Smooth muscle cell (in vitro differentiated cells): Measurements from ENCODE around the gene TDRD9. TPM values are rescaled to one million over a fixed set of nuclear protein-coding genes. Genes with fewer than 3 reads are reported as not detected.

ENCODE experiments used
- DNase-seq: peaks from one replicate; lab custom pipeline; 2025; ENCODE audit not compliant: unreplicated experiment; lab: John Stamatoyannopoulos, UW
- H2AFZ ChIP-seq: fragments of 200-600 bp; sonication (generic); 2 replicates; pipeline ENCODE4 v1.6.0; 2016; ENCODE audit warnings: antibody characterized with exemption, low read depth, mild to moderate bottlenecking
- H3F3A ChIP-seq: fragments of 200-600 bp; sonication (generic); 2 replicates; pipeline ENCODE4 v1.6.0; 2017; ENCODE audit warnings: antibody characterized with exemption, low read depth
- H3K27ac ChIP-seq: fragments of 200-600 bp; sonication (generic); 2 replicates; pipeline ENCODE4 v1.5.1; 2016; ENCODE audit warnings: low read depth, mild to moderate bottlenecking
- H3K27me3 ChIP-seq: fragments of 200-600 bp; sonication (generic); 2 replicates; pipeline ENCODE4 v1.6.1; 2016; ENCODE audit warnings: low read depth, mild to moderate bottlenecking
- H3K36me3 ChIP-seq: fragments of 200-600 bp; sonication (generic); 2 replicates; pipeline ENCODE4 v1.5.1; 2016; ENCODE audit warnings: low read depth
- H3K4me1 ChIP-seq: fragments of 200-600 bp; sonication (generic); 2 replicates; pipeline ENCODE4 v1.5.1; 2016; ENCODE audit warnings: low read depth
- H3K4me2 ChIP-seq: fragments of 200-600 bp; sonication (generic); 2 replicates; pipeline ENCODE4 v1.6.0; 2016; ENCODE audit warnings: mild to moderate bottlenecking
- H3K4me3 ChIP-seq: fragments of 200-600 bp; sonication (generic); 2 replicates; pipeline ENCODE4 v1.5.1; 2016; ENCODE audit warnings: mild to moderate bottlenecking
- H3K79me2 ChIP-seq: fragments of 200-600 bp; sonication (generic); 2 replicates; pipeline ENCODE4 v1.6.0; 2016; ENCODE audit warnings: low read depth, mild to moderate bottlenecking
- H3K9ac ChIP-seq: fragments of 200-600 bp; sonication (generic); 2 replicates; pipeline ENCODE4 v1.6.0; 2016; ENCODE audit warnings: low read depth
- H3K9me3 ChIP-seq: fragments of 200-600 bp; sonication (generic); replicated peaks from 2 replicates; pipeline ENCODE4 v1.5.1; 2016; ENCODE audit warnings: low read depth
- H4K20me1 ChIP-seq: fragments of 200-600 bp; sonication (generic); 2 replicates; pipeline ENCODE4 v1.6.0; 2016; ENCODE audit warnings: low read depth
- CTCF ChIP-seq: fragments of 200-600 bp; sonication (generic); IDR thresholded peaks from 2 replicates; pipeline ENCODE4 v1.5.1; 2017; ENCODE audit warnings: borderline replicate concordance, mild to moderate bottlenecking, antibody characterized with exemption; ENCODE audit not compliant: insufficient read depth, poor library complexity, severe bottlenecking
- WGBS: methylation state at CpG from one replicate; pipeline ENCODE4 v1.1.7; 2016; ENCODE audit warnings: low lambda C conversion rate; 5-methylcytosine and 5-hydroxymethylcytosine counted together
- polyA plus RNA-seq: library from polyadenylated mRNA; unstranded; fragments of >200 nt; fragmentation: Nextera tagmentation; extraction: Ambion mirVana; gene quantifications from 2 replicates; pipeline ENCODE4 v1.2.1, GENCODE V29; 2016
- total RNA-seq: library from RNA; depleted of rRNA; stranded (reverse); fragments of >200 nt; gene quantifications from 2 replicates; pipeline ENCODE4 v1.2.3, GENCODE V29; 2014

The TDRD9 gene
- total and polyA plus RNA-seq, 2 experiments from 2014 or later, result 1.0 TPM; not detected in 1

DNA sequence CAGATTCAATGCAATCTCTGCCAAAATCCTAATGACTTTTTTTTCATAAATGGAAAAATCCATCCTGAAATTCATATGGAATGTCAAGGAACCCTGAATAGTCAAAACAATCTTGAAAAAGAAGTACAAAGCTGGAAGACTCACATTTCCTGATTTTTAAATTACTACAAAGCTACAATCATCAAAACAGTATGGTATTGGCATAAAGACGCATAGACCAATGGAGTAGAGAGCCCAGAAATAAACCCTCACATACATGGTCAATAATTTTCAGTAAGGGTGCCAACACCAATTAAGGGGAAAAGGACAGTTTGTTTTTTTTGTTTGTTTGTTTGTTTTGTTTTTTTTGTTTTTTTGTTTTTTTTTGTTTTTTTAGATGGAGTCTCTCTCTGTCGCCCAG lies 18.7 kb downstream of the TDRD9 start:
- peaks cover 7% of the 10 kb centered on the region for H3K27me3 ChIP-seq
- no peaks in the 10 kb centered on the region for H3K9me3 ChIP-seq
- H2AFZ ChIP-seq, result no peak overlapping the region
- no peaks in the 10 kb centered on the region for H3F3A ChIP-seq
- H3K4me2 ChIP-seq, result no peak overlapping the region
- no peak overlapping the region for H3K4me3 ChIP-seq
- DNase-seq, result no peak
- H3K36me3 ChIP-seq, result no peaks in the 10 kb centered on the region
- H3K9ac ChIP-seq, result no peak overlapping the region
- H3K4me1 ChIP-seq, result no peaks in the 10 kb centered on the region
- no peak for TF ChIP-seq CTCF
- H4K20me1 ChIP-seq, result no peaks in the 10 kb centered on the region
- H3K79me2 ChIP-seq, result no peaks in the 10 kb centered on the region
- no peak overlapping the region for H3K27ac ChIP-seq
- WGBS, result 91% methylated on average over 2 of the region's 2 CpGs

GRCh38 chr14:103948442-103948841 lies 20.2 kb downstream of the TDRD9 start:
- Histone ChIP-seq H3K4me1 (no peaks in the 10 kb centered on the region), H3K4me2 (no peak overlapping the region), H3K79me2 (no peaks in the 10 kb centered on the region), H2AFZ (no peak overlapping the region), H3F3A (no peaks in the 10 kb centered on the region), H3K36me3 (no peaks in the 10 kb centered on the region), H3K9me3 (no peaks in the 10 kb centered on the region), H3K27ac (no peak overlapping the region), H4K20me1 (no peaks in the 10 kb centered on the region), H3K9ac (no peak overlapping the region), H3K27me3 (no peaks in the 10 kb centered on the region), H3K4me3 (no peak overlapping the region)
- TF ChIP-seq CTCF, result no peak
- WGBS, result 68% methylated on average over 2 of the region's 2 CpGs
- DNase-seq, result no peak

DNA sequence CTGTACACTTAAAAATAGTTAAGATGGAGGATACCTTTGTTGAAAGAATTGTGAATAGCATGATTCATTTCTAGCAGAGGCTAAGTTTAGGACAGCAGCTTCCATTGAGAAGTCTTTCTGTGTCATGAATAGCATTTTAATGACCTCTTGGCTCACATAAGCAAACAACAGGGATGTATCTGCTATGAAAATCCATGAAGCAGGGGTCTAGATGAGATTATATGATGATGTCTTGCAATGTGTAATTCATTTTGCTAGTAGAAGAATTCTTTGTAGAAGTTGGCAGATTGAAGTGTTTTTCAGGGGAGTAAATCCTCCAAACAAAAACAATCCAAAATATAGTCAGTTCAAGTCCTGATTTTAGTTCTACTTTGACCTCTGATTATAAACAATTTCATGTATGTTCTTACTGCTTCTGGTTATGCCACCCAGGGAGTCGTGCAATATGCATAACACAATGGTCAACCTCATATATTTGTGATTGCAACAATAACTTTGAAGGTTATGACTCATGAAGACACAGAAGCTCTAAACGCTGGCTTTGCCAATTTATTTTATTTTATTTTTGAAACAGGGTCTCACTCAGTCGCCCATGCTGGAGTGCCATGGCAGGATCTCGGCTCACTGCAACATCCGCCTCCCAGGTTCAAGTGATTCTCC lies 21.0 kb downstream of the TDRD9 start:
- H3K4me1 ChIP-seq, result no peaks in the 10 kb centered on the region
- H2AFZ ChIP-seq, result no peak overlapping the region
- H3K9me3 ChIP-seq, result no peaks in the 10 kb centered on the region
- no peak overlapping the region for H3K4me3 ChIP-seq
- no peaks in the 10 kb centered on the region for H3K79me2 ChIP-seq
- TF ChIP-seq CTCF, result no peak
- 92% methylated on average over 5 of the region's 5 CpGs for WGBS
- no peak overlapping the region for H3K9ac ChIP-seq
- no peak overlapping the region for H3K4me2 ChIP-seq
- no peaks in the 10 kb centered on the region for H4K20me1 ChIP-seq
- no peak overlapping the region for H3K27ac ChIP-seq
- no peaks in the 10 kb centered on the region for H3F3A ChIP-seq
- H3K36me3 ChIP-seq, result no peaks in the 10 kb centered on the region
- no peaks in the 10 kb centered on the region for H3K27me3 ChIP-seq
- no peak for DNase-seq

- no peaks in the 10 kb centered on the region for H3K36me3 ChIP-seq
- H3K79me2 ChIP-seq, result no peaks in the 10 kb centered on the region
- H3K4me1 ChIP-seq, result no peaks in the 10 kb centered on the region
- H2AFZ ChIP-seq, result no peak overlapping the region
- no peak for TF ChIP-seq CTCF
- H4K20me1 ChIP-seq, result no peaks in the 10 kb centered on the region
- DNase-seq, result no peak
- H3F3A ChIP-seq, result no peaks in the 10 kb centered on the region
- no peaks in the 10 kb centered on the region for H3K9me3 ChIP-seq
- H3K9ac ChIP-seq, result no peak overlapping the region
- WGBS, result 83% methylated on average over 11 of the region's 11 CpGs
- H3K4me2 ChIP-seq, result no peak overlapping the region
- H3K27me3 ChIP-seq, result peaks cover 3% of the 10 kb centered on the region
- H3K4me3 ChIP-seq, result no peak overlapping the region
- H3K27ac ChIP-seq, result no peak overlapping the region
These were observed 32.3 kb downstream of the TDRD9 start for GRCh38 chr14:103960457-103961055.
